K562 (cell line): ENCODE results near the gene PI4K2B. TPM values are rescaled to one million over a fixed set of nuclear protein-coding genes. Genes with fewer than 3 reads are reported as not detected.

Experiments used
- CCNT2 ChIP-seq: IDR thresholded peaks from 2 replicates; pipeline ENCODE4 v1.6.1; 2011; ENCODE audit warnings: borderline replicate concordance, low read depth, mild to moderate bottlenecking, moderate library complexity, mixed read lengths, low read length; ENCODE audit not compliant: insufficient read length; ENCODE audit errors: extremely low read depth
- CHD2 ChIP-seq: IDR thresholded peaks from 2 replicates; pipeline ENCODE4 v1.6.1; 2011; ENCODE audit warnings: low read depth, low read length
- DMBX1 ChIP-seq: fragments of 250-450 bp; sonication (Bioruptor Pico); IDR thresholded peaks from 2 replicates; pipeline ENCODE4 v1.8.0; 2022; ENCODE audit warnings: inconsistent platforms, mild to moderate bottlenecking, moderate library complexity, borderline replicate concordance
- ERF ChIP-seq: fragments of 450-650 bp; formaldehyde crosslinking; IDR thresholded peaks from 2 replicates; pipeline ENCODE4 v1.4.0; 2020; ENCODE audit warnings: mild to moderate bottlenecking, mixed read lengths
- EWSR1 ChIP-seq: fragments of 450-650 bp; IDR thresholded peaks from 2 replicates; pipeline ENCODE4 v1.6.1; 2018; ENCODE audit warnings: borderline replicate concordance, mild to moderate bottlenecking, low read depth, moderate library complexity; ENCODE audit not compliant: partially characterized antibody
- HDAC8 ChIP-seq: fragments of 450-650 bp; IDR thresholded peaks from 2 replicates; pipeline ENCODE4 v1.6.1; 2016; ENCODE audit warnings: mild to moderate bottlenecking, missing genetic modification characterization, moderate library complexity, missing compliant biosample characterization
- NEUROD1 ChIP-seq: fragments of 150-350 bp; IDR thresholded peaks from 2 replicates; pipeline ENCODE4 v1.6.1; 2014; ENCODE audit warnings: borderline replicate concordance, low read length, low read depth; ENCODE audit not compliant: partially characterized antibody
- PRPF4 ChIP-seq: fragments of 200-400 bp; formaldehyde crosslinking; IDR thresholded peaks from one replicate; pipeline ENCODE4 v1.6.1; 2017; ENCODE audit warnings: low read length, low read depth, mild to moderate bottlenecking; ENCODE audit not compliant: insufficient read depth, poor library complexity, severe bottlenecking
- SAFB ChIP-seq: fragments of 200-400 bp; formaldehyde crosslinking; IDR thresholded peaks from 2 replicates; pipeline ENCODE4 v1.6.1; 2017; ENCODE audit warnings: low read depth, low read length, borderline replicate concordance
- ZC3H11A ChIP-seq: IDR thresholded peaks from 2 replicates; pipeline ENCODE4 v1.6.1; 2012; ENCODE audit warnings: low read depth, low read length, improper control_type of control experiment
- ZNF165 ChIP-seq: fragments of 250-450 bp; sonication (Bioruptor Pico); IDR thresholded peaks from 2 replicates; pipeline ENCODE4 v1.4.0; 2020; ENCODE audit warnings: borderline replicate concordance
- ZNF707 ChIP-seq: fragments of 250-450 bp; sonication (Bioruptor Pico); conservative IDR thresholded peaks from 2 replicates; pipeline ENCODE4 v1.8.0; 2022; ENCODE audit warnings: inconsistent platforms, mild to moderate bottlenecking, moderate library complexity
- polyA plus RNA-seq, 8 experiments: library from polyadenylated mRNA; depleted of rRNA in 4 of 8; stranded (reverse) in 5 of 8; unstranded in 3 of 8; fragments of >200 nt; fragmentation: Nextera tagmentation in 2 of 8; fragmentation: Illumina TruSeq in 1 of 8; extraction: Ambion mirVana in 2 of 8; extraction: Trizol in 1 of 8; gene quantifications; 2 replicates each; pipeline versions ENCODE4 v1.2.1 to v1.2.3, GENCODE V29; 2011 to 2014; ENCODE audit warnings: inconsistent platforms in 1 of 8, missing spikeins in 1 of 8
- total RNA-seq, 7 experiments: library from RNA; depleted of rRNA in 6 of 7; stranded (reverse); fragments of >200 nt in 6 of 7; fragmentation: Illumina TruSeq in 2 of 7; extraction: Trizol in 2 of 7; gene quantifications; 2 replicates each; pipeline versions ENCODE4 v1.2.1 to v1.2.3, GENCODE V29; 2011 to 2021; ENCODE audit warnings: low replicate concordance in 1 of 7
- TF ChIP-seq, protein P1 (sequence below): sonication (generic); formaldehyde crosslinking; IDR thresholded peaks from 2 replicates; pipeline ENCODE4 v1.8.0; 2022; ENCODE audit warnings: missing genetic modification reagents, mild to moderate bottlenecking, borderline replicate concordance
- TF ChIP-seq, protein P2 (sequence below), 2 experiments: fragments of 450-650 bp in 1 of 2; sonication (generic) in 1 of 2; formaldehyde crosslinking in 1 of 2; IDR thresholded peaks in 1 of 2; conservative IDR thresholded peaks in 1 of 2; 2 replicates each; pipeline versions ENCODE4 v1.6.1 to v1.8.1; 2016 to 2023; ENCODE audit warnings: mild to moderate bottlenecking in 2 of 2, moderate library complexity in 2 of 2, inconsistent platforms in 1 of 2, missing genetic modification reagents in 1 of 2
- TF ChIP-seq, protein P3 (sequence below): sonication (generic); formaldehyde crosslinking; IDR thresholded peaks from 2 replicates; pipeline ENCODE4 v1.8.1; 2023; ENCODE audit warnings: missing genetic modification reagents, mild to moderate bottlenecking, borderline replicate concordance
- TF ChIP-seq, protein P4 (sequence below): sonication (generic); formaldehyde crosslinking; IDR thresholded peaks from 2 replicates; pipeline ENCODE4 v1.4.0; 2020; ENCODE audit warnings: mild to moderate bottlenecking, missing genetic modification reagents

The PI4K2B gene
- total and polyA plus RNA-seq, 9 of the 15 experiments (the other 6 are each of a cell fraction or from before 2014, with no cell fraction given): 4.5 to 21.4 (median 16.5) TPM

DNA sequence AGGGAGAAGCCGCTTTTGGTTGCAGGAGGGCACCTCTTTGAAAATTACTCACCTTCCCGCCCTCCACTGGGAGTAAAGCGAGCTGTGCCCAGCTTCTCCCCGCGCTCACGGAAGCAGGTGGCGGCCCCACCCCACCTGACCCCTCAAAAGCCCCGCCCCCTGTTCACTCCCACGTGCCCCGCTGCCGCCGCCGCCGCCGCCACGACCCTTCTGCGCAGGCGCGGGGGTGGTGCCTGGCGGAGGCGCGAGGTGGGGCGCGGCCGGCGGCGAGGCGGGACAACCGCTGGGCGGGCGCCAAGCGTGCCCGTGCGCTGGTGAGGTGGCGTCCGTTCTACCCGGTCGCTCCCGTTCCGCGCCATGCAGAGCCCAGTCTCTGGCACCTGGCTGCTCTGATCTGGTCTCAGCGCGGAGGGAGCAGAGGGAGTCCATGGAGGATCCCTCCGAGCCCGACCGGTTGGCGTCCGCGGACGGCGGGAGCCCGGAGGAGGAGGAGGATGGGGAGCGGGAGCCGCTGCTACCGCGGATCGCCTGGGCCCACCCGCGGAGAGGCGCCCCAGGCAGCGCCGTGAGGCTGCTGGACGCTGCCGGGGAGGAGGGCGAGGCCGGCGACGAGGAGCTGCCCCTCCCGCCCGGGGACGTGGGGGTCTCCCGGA, at the start of gene PI4K2B (continued):
- TF ChIP-seq, protein P1, sequence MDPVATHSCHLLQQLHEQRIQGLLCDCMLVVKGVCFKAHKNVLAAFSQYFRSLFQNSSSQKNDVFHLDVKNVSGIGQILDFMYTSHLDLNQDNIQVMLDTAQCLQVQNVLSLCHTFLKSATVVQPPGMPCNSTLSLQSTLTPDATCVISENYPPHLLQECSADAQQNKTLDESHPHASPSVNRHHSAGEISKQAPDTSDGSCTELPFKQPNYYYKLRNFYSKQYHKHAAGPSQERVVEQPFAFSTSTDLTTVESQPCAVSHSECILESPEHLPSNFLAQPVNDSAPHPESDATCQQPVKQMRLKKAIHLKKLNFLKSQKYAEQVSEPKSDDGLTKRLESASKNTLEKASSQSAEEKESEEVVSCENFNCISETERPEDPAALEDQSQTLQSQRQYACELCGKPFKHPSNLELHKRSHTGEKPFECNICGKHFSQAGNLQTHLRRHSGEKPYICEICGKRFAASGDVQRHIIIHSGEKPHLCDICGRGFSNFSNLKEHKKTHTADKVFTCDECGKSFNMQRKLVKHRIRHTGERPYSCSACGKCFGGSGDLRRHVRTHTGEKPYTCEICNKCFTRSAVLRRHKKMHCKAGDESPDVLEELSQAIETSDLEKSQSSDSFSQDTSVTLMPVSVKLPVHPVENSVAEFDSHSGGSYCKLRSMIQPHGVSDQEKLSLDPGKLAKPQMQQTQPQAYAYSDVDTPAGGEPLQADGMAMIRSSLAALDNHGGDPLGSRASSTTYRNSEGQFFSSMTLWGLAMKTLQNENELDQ (CRISPR knock-in tag): no peak
- TF ChIP-seq, protein P2, sequence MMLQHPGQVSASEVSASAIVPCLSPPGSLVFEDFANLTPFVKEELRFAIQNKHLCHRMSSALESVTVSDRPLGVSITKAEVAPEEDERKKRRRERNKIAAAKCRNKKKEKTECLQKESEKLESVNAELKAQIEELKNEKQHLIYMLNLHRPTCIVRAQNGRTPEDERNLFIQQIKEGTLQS (IDR thresholded peaks at IDR 0.05): no peak
- TF ChIP-seq, protein P2 (CRISPR knock-in tag; conservative IDR thresholded peaks at IDR 0.05): no peak
- TF ChIP-seq EWSR1 (no peak), CCNT2 (peak; percentile 35), DMBX1 (CRISPR knock-in tag) (no peak), ZNF707 (CRISPR knock-in tag) (no peak), ZNF165 (CRISPR knock-in tag) (no peak), HDAC8 (tag) (no peak), PRPF4 (no peak), ERF (CRISPR knock-in tag) (no peak), CHD2 (no peak), NEUROD1 (no peak), SAFB (0 out of 2 replicates have a peak, but pooled peaks have one; percentile 22), ZC3H11A (no peak)
- TF ChIP-seq, protein P3, sequence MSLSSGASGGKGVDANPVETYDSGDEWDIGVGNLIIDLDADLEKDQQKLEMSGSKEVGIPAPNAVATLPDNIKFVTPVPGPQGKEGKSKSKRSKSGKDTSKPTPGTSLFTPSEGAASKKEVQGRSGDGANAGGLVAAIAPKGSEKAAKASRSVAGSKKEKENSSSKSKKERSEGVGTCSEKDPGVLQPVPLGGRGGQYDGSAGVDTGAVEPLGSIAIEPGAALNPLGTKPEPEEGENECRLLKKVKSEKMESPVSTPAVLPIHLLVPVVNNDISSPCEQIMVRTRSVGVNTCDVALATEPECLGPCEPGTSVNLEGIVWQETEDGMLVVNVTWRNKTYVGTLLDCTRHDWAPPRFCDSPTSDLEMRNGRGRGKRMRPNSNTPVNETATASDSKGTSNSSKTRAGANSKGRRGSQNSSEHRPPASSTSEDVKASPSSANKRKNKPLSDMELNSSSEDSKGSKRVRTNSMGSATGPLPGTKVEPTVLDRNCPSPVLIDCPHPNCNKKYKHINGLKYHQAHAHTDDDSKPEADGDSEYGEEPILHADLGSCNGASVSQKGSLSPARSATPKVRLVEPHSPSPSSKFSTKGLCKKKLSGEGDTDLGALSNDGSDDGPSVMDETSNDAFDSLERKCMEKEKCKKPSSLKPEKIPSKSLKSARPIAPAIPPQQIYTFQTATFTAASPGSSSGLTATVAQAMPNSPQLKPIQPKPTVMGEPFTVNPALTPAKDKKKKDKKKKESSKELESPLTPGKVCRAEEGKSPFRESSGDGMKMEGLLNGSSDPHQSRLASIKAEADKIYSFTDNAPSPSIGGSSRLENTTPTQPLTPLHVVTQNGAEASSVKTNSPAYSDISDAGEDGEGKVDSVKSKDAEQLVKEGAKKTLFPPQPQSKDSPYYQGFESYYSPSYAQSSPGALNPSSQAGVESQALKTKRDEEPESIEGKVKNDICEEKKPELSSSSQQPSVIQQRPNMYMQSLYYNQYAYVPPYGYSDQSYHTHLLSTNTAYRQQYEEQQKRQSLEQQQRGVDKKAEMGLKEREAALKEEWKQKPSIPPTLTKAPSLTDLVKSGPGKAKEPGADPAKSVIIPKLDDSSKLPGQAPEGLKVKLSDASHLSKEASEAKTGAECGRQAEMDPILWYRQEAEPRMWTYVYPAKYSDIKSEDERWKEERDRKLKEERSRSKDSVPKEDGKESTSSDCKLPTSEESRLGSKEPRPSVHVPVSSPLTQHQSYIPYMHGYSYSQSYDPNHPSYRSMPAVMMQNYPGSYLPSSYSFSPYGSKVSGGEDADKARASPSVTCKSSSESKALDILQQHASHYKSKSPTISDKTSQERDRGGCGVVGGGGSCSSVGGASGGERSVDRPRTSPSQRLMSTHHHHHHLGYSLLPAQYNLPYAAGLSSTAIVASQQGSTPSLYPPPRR (CRISPR knock-in tag): no peak
- TF ChIP-seq, protein P4, sequence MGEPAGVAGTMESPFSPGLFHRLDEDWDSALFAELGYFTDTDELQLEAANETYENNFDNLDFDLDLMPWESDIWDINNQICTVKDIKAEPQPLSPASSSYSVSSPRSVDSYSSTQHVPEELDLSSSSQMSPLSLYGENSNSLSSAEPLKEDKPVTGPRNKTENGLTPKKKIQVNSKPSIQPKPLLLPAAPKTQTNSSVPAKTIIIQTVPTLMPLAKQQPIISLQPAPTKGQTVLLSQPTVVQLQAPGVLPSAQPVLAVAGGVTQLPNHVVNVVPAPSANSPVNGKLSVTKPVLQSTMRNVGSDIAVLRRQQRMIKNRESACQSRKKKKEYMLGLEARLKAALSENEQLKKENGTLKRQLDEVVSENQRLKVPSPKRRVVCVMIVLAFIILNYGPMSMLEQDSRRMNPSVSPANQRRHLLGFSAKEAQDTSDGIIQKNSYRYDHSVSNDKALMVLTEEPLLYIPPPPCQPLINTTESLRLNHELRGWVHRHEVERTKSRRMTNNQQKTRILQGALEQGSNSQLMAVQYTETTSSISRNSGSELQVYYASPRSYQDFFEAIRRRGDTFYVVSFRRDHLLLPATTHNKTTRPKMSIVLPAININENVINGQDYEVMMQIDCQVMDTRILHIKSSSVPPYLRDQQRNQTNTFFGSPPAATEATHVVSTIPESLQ (CRISPR knock-in tag): no peak
